GM19324 (cell line): ENCODE results near the gene DLG1.

Source experiments
- ATAC-seq: cut with Tn5 transposase; IDR thresholded peaks from one replicate; pipeline ENCODE4 v1.9.1; 2021; ENCODE audit warnings: mild to moderate bottlenecking, moderate library complexity; ENCODE audit not compliant: unreplicated experiment, low FRiP score

DLG1 gene

GRCh38 chr3:197256104-197256503 lies 42.3 kb downstream of the DLG1 start:
- ATAC-seq = no peak

GRCh38 chr3:197253238-197253947 lies 45.0 kb downstream of the DLG1 start:
- ATAC-seq = no peak

- no peak for ATAC-seq
These were observed 48.9 kb downstream of the DLG1 start for GRCh38 chr3:197249542-197249941.

GRCh38 chr3:197248341-197248740 lies 50.1 kb downstream of the DLG1 start:
- ATAC-seq = no peak

- no peak for ATAC-seq
These were observed 53.7 kb downstream of the DLG1 start for GRCh38 chr3:197244751-197245150.

GRCh38 chr3:197242784-197243432 lies 55.5 kb downstream of the DLG1 start:
- no peak for ATAC-seq

- no peak for ATAC-seq
These were observed 57.2 kb downstream of the DLG1 start for GRCh38 chr3:197241173-197241572.

- ATAC-seq = no peak
These were observed 58.6 kb downstream of the DLG1 start for GRCh38 chr3:197239857-197240256.

- no peak for ATAC-seq
These were observed 59.6 kb downstream of the DLG1 start for GRCh38 chr3:197238842-197239241.

- no peak for ATAC-seq
These were observed 60.5 kb downstream of the DLG1 start for GRCh38 chr3:197237897-197238296.

- ATAC-seq = no peak
These were observed 62.0 kb downstream of the DLG1 start for GRCh38 chr3:197236362-197236761.

- ATAC-seq = no peak
These were observed 63.2 kb downstream of the DLG1 start for GRCh38 chr3:197234947-197235914.

GRCh38 chr3:197231321-197231720 lies 67.1 kb downstream of the DLG1 start:
- no peak for ATAC-seq

- ATAC-seq = no peak
These were observed 68.6 kb downstream of the DLG1 start for GRCh38 chr3:197229836-197230235.

GRCh38 chr3:197229178-197229577 lies 69.2 kb downstream of the DLG1 start:
- ATAC-seq = no peak

GRCh38 chr3:197227780-197228574 lies 70.4 kb downstream of the DLG1 start:
- no peak for ATAC-seq

- ATAC-seq = no peak
These were observed 72.2 kb downstream of the DLG1 start for GRCh38 chr3:197226179-197226578.

GRCh38 chr3:197225579-197225978 lies 72.8 kb downstream of the DLG1 start:
- ATAC-seq = no peak

GRCh38 chr3:197224034-197224444 lies 74.4 kb downstream of the DLG1 start:
- ATAC-seq = no peak

- no peak for ATAC-seq
These were observed 75.5 kb downstream of the DLG1 start for GRCh38 chr3:197222937-197223370.
